Activated CD4-positive, alpha-beta T cell treated with anti-CD3 and anti-CD28 coated beads for 24 hours (primary cell): ENCODE data around the gene TTC6.
"Not testable (repeated sequence)": the region's sequence is repeated elsewhere in the genome, so short reads cannot be mapped to it uniquely, and the experiment has no call there.

Experiments
- DNase-seq, 2 donors: peaks; one replicate each; pipeline ENCODE4 v3.0.0-alpha.2; 2020; ENCODE audit warnings: low read depth in 2 of 2

The TTC6 gene

GRCh38 chr14:37594971-37595808 lies at the start of gene TTC6, which contains the start of gene FOXA1:
TSS of gene TTC6 (plus strand) at chr14:37595629. CDS start at chr14:37622065, 26,436 bp downstream.
TSS of gene FOXA1 (minus strand) at chr14:37595249. CDS start at chr14:37594972, 277 bp downstream.
- DNase-seq = no peak

- DNase-seq = no peak
Observed at GRCh38 chr14:37546621-37547447, 48.6 kb upstream of the TTC6 start.

GRCh38 chr14:37550511-37550910 lies 44.9 kb upstream of the TTC6 start:
- DNase-seq = no peak

GRCh38 chr14:37551119-37551518 lies 44.3 kb upstream of the TTC6 start:
- no peak for DNase-seq

- DNase-seq = no peak
Observed at GRCh38 chr14:37553935-37554550, 41.4 kb upstream of the TTC6 start.

- DNase-seq = not testable (repeated sequence)
Observed at GRCh38 chr14:37555596-37555995, 39.8 kb upstream of the TTC6 start.

GRCh38 chr14:37558740-37559139 lies 36.7 kb upstream of the TTC6 start:
- no peak for DNase-seq

GRCh38 chr14:37559386-37559785 lies 36.0 kb upstream of the TTC6 start:
- DNase-seq = no peak

GRCh38 chr14:37563189-37563588 lies 32.2 kb upstream of the TTC6 start:
- DNase-seq = no peak

- no peak for DNase-seq
Observed at GRCh38 chr14:37565550-37565949, 29.9 kb upstream of the TTC6 start.

- no peak for DNase-seq
Observed at GRCh38 chr14:37566811-37567371, 28.5 kb upstream of the TTC6 start.

GRCh38 chr14:37569729-37570128 lies 25.7 kb upstream of the TTC6 start:
- no peak for DNase-seq

- no peak for DNase-seq
Observed at GRCh38 chr14:37571391-37571790, 24.0 kb upstream of the TTC6 start.

- no peak for DNase-seq
Observed at GRCh38 chr14:37573356-37573755, 22.1 kb upstream of the TTC6 start.

GRCh38 chr14:37579274-37579673 lies 16.2 kb upstream of the TTC6 start:
- DNase-seq = no peak

GRCh38 chr14:37580146-37580545 lies 15.3 kb upstream of the TTC6 start:
- no peak for DNase-seq

GRCh38 chr14:37583358-37584210 lies 11.8 kb upstream of the TTC6 start:
- no peak for DNase-seq

GRCh38 chr14:37584211-37585100 lies 11.0 kb upstream of the TTC6 start:
- DNase-seq = no peak

- DNase-seq = no peak
Observed at GRCh38 chr14:37585101-37585511, 10.3 kb upstream of the TTC6 start.
